HepG2 (cell line): ENCODE measurements around the gene DUSP7. TPM values are rescaled to one million over a fixed set of nuclear protein-coding genes. Genes with fewer than 3 reads are reported as not detected.

ENCODE experiments used
- CC2D1A ChIP-seq: sonication (generic); formaldehyde crosslinking; IDR thresholded peaks from 2 replicates; pipeline ENCODE4 v1.8.1; 2023; ENCODE audit warnings: mild to moderate bottlenecking, missing genetic modification reagents
- EHMT2 ChIP-seq: fragments of 200-600 bp; sonication (generic); IDR thresholded peaks from 2 replicates; pipeline ENCODE4 v1.7.0; 2017; ENCODE audit warnings: antibody characterized with exemption, low read depth, low read length, borderline replicate concordance
- NPAS2 ChIP-seq: sonication (generic); formaldehyde crosslinking; IDR thresholded peaks from 2 replicates; pipeline ENCODE4 v1.8.0; 2022; ENCODE audit warnings: mild to moderate bottlenecking, missing genetic modification reagents, borderline replicate concordance
- NR2F6 ChIP-seq, 2 experiments: IDR thresholded peaks; 2 replicates each; pipeline ENCODE4 v1.6.1; 2016; ENCODE audit warnings: antibody characterized with exemption in 1 of 2, mild to moderate bottlenecking in 1 of 2
- PHF5A ChIP-seq: IDR thresholded peaks from one replicate; pipeline ENCODE4 v1.6.1; 2018; ENCODE audit warnings: low read depth, missing genetic modification reagents; ENCODE audit not compliant: unreplicated experiment
- PRMT3 ChIP-seq: sonication (generic); formaldehyde crosslinking; IDR thresholded peaks from 2 replicates; pipeline ENCODE4 v1.8.1; 2022; ENCODE audit warnings: low read depth, mild to moderate bottlenecking, moderate library complexity, missing genetic modification reagents, borderline replicate concordance
- ZBTB1 ChIP-seq: sonication (generic); formaldehyde crosslinking; IDR thresholded peaks from 2 replicates; pipeline ENCODE4 v1.4.0; 2020; ENCODE audit warnings: missing genetic modification reagents, borderline replicate concordance
- ZBTB8A ChIP-seq: sonication (generic); formaldehyde crosslinking; IDR thresholded peaks from 2 replicates; pipeline ENCODE4 v1.4.0; 2020; ENCODE audit warnings: mild to moderate bottlenecking, low read depth, missing genetic modification reagents, borderline replicate concordance
- ZNF20 ChIP-seq: sonication (generic); formaldehyde crosslinking; IDR thresholded peaks from 2 replicates; pipeline ENCODE4 v1.4.0; 2020; ENCODE audit warnings: mild to moderate bottlenecking, moderate library complexity, missing genetic modification reagents
- ZNF337 ChIP-seq: sonication (generic); formaldehyde crosslinking; IDR thresholded peaks from 2 replicates; pipeline ENCODE4 v1.5.1; 2020; ENCODE audit warnings: missing genetic modification reagents, low read depth, mild to moderate bottlenecking, borderline replicate concordance
- ZNF543 ChIP-seq: sonication (generic); formaldehyde crosslinking; IDR thresholded peaks from 2 replicates; pipeline ENCODE4 v1.4.0; 2020; ENCODE audit warnings: mild to moderate bottlenecking, missing genetic modification reagents
- ZNF558 ChIP-seq: sonication (generic); formaldehyde crosslinking; IDR thresholded peaks from 2 replicates; pipeline ENCODE4 v1.9.0; 2022; ENCODE audit warnings: mild to moderate bottlenecking, missing genetic modification reagents, borderline replicate concordance
- polyA plus RNA-seq, 8 experiments: library from polyadenylated mRNA; depleted of rRNA in 3 of 8; stranded (reverse) in 7 of 8; unstranded in 1 of 8; fragments of >200 nt; fragmentation: Illumina TruSeq in 4 of 8; extraction: Trizol in 4 of 8; gene quantifications; 2 replicates each; pipeline versions ENCODE4 v1.2.1 to v1.2.3, GENCODE V29; 2011 to 2016; ENCODE audit warnings: low read depth in 4 of 8, missing spikeins in 1 of 8, mixed read lengths in 1 of 8; ENCODE audit not compliant: insufficient read depth in 1 of 8
- total RNA-seq, 5 experiments: library from RNA; depleted of rRNA; stranded (reverse); fragments of >200 nt; fragmentation: Illumina TruSeq; extraction: Trizol; gene quantifications; 2 replicates each; pipeline ENCODE4 v1.2.3, GENCODE V29; 2016; ENCODE audit warnings: low read depth in 1 of 5
- TF ChIP-seq, protein P1 (sequence below): sonication (generic); formaldehyde crosslinking; IDR thresholded peaks from 2 replicates; pipeline ENCODE4 v1.8.1; 2022; ENCODE audit warnings: low read depth, mild to moderate bottlenecking, missing genetic modification reagents
- TF ChIP-seq, protein P2 (sequence below): sonication (generic); formaldehyde crosslinking; IDR thresholded peaks from 2 replicates; pipeline ENCODE4 v1.4.0; 2020; ENCODE audit warnings: missing genetic modification reagents, borderline replicate concordance
- TF ChIP-seq, protein P3 (sequence below): sonication (generic); formaldehyde crosslinking; IDR thresholded peaks from 2 replicates; pipeline ENCODE4 v1.4.0; 2020; ENCODE audit warnings: missing genetic modification reagents, mild to moderate bottlenecking, borderline replicate concordance
- TF ChIP-seq, protein P4 (sequence below): sonication (generic); formaldehyde crosslinking; IDR thresholded peaks from 2 replicates; pipeline ENCODE4 v1.8.0; 2022; ENCODE audit warnings: low read depth, missing genetic modification reagents

Gene DUSP7
- total and polyA plus RNA-seq, 2 of the 13 experiments (the other 11 are each of a cell fraction or from before 2014, with no cell fraction given) = 6.6 to 8.8 TPM

DNA sequence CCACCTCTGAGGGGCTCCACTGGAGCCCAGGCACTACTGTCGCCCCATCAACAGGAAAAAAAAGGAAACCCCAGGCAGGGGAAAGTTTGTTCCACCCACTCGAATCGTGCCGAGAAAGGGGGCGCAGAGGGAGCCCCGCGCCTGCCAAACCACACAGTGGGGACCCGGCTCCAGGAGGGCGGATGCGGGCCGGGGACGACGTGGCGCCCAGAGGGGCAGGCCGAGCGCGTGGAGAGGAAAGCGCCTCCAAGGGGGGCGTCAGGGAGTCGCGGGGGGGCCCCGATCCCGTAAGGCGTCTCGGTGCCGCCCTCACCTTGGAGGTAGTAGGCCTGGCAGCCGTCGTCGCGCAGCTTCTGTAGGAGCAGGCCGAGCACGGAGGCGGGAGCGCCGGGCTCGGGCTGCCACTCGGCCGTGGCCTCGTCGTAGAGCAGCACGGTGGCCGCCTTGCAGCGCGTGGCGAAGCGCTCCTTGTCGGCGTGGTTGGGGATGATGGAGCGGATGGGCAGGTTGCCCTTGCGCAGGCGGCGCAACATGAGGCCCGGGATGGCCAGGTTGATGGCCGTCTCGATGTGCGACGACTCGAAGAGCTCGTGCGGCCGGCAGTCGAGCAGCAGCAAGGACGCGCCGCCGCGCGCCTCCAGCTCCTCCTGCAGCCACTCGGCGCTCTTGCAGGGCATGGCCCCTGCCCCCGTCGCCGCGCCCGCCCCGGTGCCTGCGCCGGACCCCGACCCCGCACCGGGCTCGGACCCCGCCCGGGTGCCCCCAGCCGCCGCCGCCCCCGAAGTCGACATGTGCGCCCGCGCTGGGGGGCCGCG is 627 bp downstream of the DUSP7 start (continued):
- TF ChIP-seq, protein P1, sequence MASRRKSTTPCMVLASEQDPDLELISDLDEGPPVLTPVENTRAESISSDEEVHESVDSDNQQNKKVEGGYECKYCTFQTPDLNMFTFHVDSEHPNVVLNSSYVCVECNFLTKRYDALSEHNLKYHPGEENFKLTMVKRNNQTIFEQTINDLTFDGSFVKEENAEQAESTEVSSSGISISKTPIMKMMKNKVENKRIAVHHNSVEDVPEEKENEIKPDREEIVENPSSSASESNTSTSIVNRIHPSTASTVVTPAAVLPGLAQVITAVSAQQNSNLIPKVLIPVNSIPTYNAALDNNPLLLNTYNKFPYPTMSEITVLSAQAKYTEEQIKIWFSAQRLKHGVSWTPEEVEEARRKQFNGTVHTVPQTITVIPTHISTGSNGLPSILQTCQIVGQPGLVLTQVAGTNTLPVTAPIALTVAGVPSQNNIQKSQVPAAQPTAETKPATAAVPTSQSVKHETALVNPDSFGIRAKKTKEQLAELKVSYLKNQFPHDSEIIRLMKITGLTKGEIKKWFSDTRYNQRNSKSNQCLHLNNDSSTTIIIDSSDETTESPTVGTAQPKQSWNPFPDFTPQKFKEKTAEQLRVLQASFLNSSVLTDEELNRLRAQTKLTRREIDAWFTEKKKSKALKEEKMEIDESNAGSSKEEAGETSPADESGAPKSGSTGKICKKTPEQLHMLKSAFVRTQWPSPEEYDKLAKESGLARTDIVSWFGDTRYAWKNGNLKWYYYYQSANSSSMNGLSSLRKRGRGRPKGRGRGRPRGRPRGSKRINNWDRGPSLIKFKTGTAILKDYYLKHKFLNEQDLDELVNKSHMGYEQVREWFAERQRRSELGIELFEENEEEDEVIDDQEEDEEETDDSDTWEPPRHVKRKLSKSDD (CRISPR knock-in tag) = peak; percentile 44; the same call in 1 of the 2 replicates
- TF ChIP-seq ZNF543 (peak; percentile 84; the same call in 1 of the 2 replicates), EHMT2 (no peak), ZBTB8A (CRISPR knock-in tag) (no peak), CC2D1A (CRISPR knock-in tag) (no peak), ZNF20 (CRISPR knock-in tag) (peak; percentile 32; the same call in 1 of the 2 replicates), ZNF337 (CRISPR knock-in tag) (peak; percentile 62; the same call in 1 of the 2 replicates), PHF5A (CRISPR knock-in tag) (no peak), ZNF558 (CRISPR knock-in tag) (peak; percentile 78; the same call in 1 of the 2 replicates), ZBTB1 (CRISPR knock-in tag) (no peak), NPAS2 (no peak), PRMT3 (CRISPR knock-in tag) (0 out of 2 replicates have a peak, but pooled peaks have one; percentile 43), NR2F6 (IDR thresholded peaks at IDR 0.05) (no peak), NR2F6 (CRISPR knock-in tag; IDR thresholded peaks at IDR 0.05) (no peak)
- TF ChIP-seq, protein P2, sequence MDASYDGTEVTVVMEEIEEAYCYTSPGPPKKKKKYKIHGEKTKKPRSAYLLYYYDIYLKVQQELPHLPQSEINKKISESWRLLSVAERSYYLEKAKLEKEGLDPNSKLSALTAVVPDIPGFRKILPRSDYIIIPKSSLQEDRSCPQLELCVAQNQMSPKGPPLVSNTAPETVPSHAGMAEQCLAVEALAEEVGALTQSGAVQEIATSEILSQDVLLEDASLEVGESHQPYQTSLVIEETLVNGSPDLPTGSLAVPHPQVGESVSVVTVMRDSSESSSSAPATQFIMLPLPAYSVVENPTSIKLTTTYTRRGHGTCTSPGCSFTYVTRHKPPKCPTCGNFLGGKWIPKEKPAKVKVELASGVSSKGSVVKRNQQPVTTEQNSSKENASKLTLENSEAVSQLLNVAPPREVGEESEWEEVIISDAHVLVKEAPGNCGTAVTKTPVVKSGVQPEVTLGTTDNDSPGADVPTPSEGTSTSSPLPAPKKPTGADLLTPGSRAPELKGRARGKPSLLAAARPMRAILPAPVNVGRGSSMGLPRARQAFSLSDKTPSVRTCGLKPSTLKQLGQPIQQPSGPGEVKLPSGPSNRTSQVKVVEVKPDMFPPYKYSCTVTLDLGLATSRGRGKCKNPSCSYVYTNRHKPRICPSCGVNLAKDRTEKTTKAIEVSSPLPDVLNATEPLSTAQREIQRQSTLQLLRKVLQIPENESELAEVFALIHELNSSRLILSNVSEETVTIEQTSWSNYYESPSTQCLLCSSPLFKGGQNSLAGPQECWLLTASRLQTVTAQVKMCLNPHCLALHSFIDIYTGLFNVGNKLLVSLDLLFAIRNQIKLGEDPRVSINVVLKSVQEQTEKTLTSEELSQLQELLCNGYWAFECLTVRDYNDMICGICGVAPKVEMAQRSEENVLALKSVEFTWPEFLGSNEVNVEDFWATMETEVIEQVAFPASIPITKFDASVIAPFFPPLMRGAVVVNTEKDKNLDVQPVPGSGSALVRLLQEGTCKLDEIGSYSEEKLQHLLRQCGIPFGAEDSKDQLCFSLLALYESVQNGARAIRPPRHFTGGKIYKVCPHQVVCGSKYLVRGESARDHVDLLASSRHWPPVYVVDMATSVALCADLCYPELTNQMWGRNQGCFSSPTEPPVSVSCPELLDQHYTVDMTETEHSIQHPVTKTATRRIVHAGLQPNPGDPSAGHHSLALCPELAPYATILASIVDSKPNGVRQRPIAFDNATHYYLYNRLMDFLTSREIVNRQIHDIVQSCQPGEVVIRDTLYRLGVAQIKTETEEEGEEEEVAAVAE (CRISPR knock-in tag) = 0 out of 2 replicates have a peak, but pooled peaks have one; percentile 43
- TF ChIP-seq, protein P3, sequence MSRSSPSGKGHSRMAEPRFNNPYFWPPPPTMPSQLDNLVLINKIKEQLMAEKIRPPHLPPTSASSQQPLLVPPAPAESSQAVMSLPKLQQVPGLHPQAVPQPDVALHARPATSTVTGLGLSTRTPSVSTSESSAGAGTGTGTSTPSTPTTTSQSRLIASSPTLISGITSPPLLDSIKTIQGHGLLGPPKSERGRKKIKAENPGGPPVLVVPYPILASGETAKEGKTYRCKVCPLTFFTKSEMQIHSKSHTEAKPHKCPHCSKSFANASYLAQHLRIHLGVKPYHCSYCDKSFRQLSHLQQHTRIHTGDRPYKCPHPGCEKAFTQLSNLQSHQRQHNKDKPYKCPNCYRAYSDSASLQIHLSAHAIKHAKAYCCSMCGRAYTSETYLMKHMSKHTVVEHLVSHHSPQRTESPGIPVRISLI (CRISPR knock-in tag) = peak; percentile 33; the same call in 1 of the 2 replicates
- TF ChIP-seq, protein P4, sequence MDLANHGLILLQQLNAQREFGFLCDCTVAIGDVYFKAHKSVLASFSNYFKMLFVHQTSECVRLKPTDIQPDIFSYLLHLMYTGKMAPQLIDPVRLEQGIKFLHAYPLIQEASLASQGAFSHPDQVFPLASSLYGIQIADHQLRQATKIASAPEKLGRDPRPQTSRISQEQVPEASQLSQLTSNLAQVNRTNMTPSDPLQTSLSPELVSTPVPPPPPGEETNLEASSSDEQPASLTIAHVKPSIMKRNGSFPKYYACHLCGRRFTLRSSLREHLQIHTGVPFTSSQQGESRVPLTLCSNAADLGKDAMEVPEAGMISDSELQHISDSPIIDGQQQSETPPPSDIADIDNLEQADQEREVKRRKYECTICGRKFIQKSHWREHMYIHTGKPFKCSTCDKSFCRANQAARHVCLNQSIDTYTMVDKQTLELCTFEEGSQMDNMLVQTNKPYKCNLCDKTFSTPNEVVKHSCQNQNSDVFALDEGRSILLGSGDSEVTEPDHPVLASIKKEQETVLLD (CRISPR knock-in tag) = 0 out of 2 replicates have a peak, but pooled peaks have one; percentile 63
